ENCODE measurements around the gene SOX1.

Gene SOX1

GRCh38 chr13:112095354-112095753, 28.4 kb downstream of the SOX1 start:
- no peak overlapping the region for H4K91ac ChIP-seq (ENCODE audit: low read length)
- no peak overlapping the region for H3K9ac ChIP-seq (ENCODE audit: low read length)
- no peaks in the 10 kb centered on the region for H3K36me3 ChIP-seq (ENCODE audit: control insufficient read depth in 1 of 2, insufficient read depth in 2 of 2, low read depth in 1 of 2, low read length in 2 of 2)
- no peak overlapping the region for H3K27ac ChIP-seq (ENCODE audit: low read length, poor library complexity, severe bottlenecking)
- H3K9me3 ChIP-seq (ENCODE audit: control insufficient read depth, low read length): no peaks in the 10 kb centered on the region
- H3K4me3 ChIP-seq (ENCODE audit: insufficient read depth in 1 of 2, low read depth in 1 of 2, low read length in 2 of 2): no peak overlapping the region
- no peak overlapping the region for H2AK5ac ChIP-seq (ENCODE audit: low read length, severe bottlenecking)
- H3K18ac ChIP-seq (ENCODE audit: low read depth in 1 of 2, low read length in 2 of 2): no peak overlapping the region
- H3K79me1 ChIP-seq (replicated peaks; ENCODE audit: low read length, poor library complexity, severe bottlenecking): no peaks in the 10 kb centered on the region
- H2BK15ac ChIP-seq (ENCODE audit: low read depth, poor library complexity, severe bottlenecking): peak overlapping the region; percentile 21
- H3K27me3 ChIP-seq (ENCODE audit: control insufficient read depth in 1 of 2, insufficient read depth in 1 of 2, low read length in 2 of 2): no peaks in the 10 kb centered on the region
- H3K4me1 ChIP-seq (ENCODE audit: control insufficient read depth, insufficient read depth, low read depth, low read length): no peaks in the 10 kb centered on the region
- WGBS: 82% methylated on average over 9 of the region's 9 CpGs
- H3K23ac ChIP-seq (ENCODE audit: low read length in 2 of 2): no peak overlapping the region
- no peak overlapping the region for H2BK5ac ChIP-seq (ENCODE audit: low read depth, low read length, poor library complexity, severe bottlenecking)
- no peak for DNase-seq
- H4K8ac ChIP-seq (ENCODE audit: low read length): no peak overlapping the region
- no peak overlapping the region for H2BK120ac ChIP-seq (ENCODE audit: low read depth, low read length)
- H3K4me2 ChIP-seq (ENCODE audit: low read length, poor library complexity, severe bottlenecking): no peak overlapping the region
- H2AFZ ChIP-seq (ENCODE audit: low read depth, low read length): no peak overlapping the region
- no peak overlapping the region for H3K14ac ChIP-seq (ENCODE audit: low read length in 2 of 2)
- no peak overlapping the region for H2BK12ac ChIP-seq (ENCODE audit: low read length in 2 of 2)
- no peak overlapping the region for H3K4ac ChIP-seq (ENCODE audit: low read depth in 1 of 2, low read length in 2 of 2)

- Histone ChIP-seq H3K14ac (ENCODE audit: low read length in 2 of 2) (no peak overlapping the region), H3K4me3 (ENCODE audit: insufficient read depth in 1 of 2, low read depth in 1 of 2, low read length in 2 of 2) (no peak overlapping the region), H3K4me2 (ENCODE audit: low read length, poor library complexity, severe bottlenecking) (no peak overlapping the region), H3K27me3 (ENCODE audit: control insufficient read depth in 1 of 2, insufficient read depth in 1 of 2, low read length in 2 of 2) (peaks cover 9% of the 10 kb centered on the region in 2 experiments), H3K18ac (ENCODE audit: low read depth in 1 of 2, low read length in 2 of 2) (no peak overlapping the region), H2AFZ (ENCODE audit: low read depth, low read length) (no peak overlapping the region), H4K91ac (ENCODE audit: low read length) (no peak overlapping the region), H4K8ac (ENCODE audit: low read length) (no peak overlapping the region), H3K9ac (ENCODE audit: low read length) (no peak overlapping the region), H2BK120ac (ENCODE audit: low read depth, low read length) (no peak overlapping the region), H2AK5ac (ENCODE audit: low read length, severe bottlenecking) (no peak overlapping the region), H3K36me3 (ENCODE audit: control insufficient read depth in 1 of 2, insufficient read depth in 2 of 2, low read depth in 1 of 2, low read length in 2 of 2) (no peaks in the 10 kb centered on the region), H2BK5ac (ENCODE audit: low read depth, low read length, poor library complexity, severe bottlenecking) (no peak overlapping the region), H3K4ac (ENCODE audit: low read depth in 1 of 2, low read length in 2 of 2) (no peak overlapping the region), H3K79me1 (replicated peaks; ENCODE audit: low read length, poor library complexity, severe bottlenecking) (no peaks in the 10 kb centered on the region), H3K9me3 (ENCODE audit: control insufficient read depth, low read length) (no peaks in the 10 kb centered on the region), H2BK12ac (ENCODE audit: low read length in 2 of 2) (no peak overlapping the region), H3K4me1 (ENCODE audit: control insufficient read depth, insufficient read depth, low read depth, low read length) (no peaks in the 10 kb centered on the region), H3K23ac (ENCODE audit: low read length in 2 of 2) (no peak overlapping the region), H2BK15ac (ENCODE audit: low read depth, poor library complexity, severe bottlenecking) (no peak overlapping the region), H3K27ac (ENCODE audit: low read length, poor library complexity, severe bottlenecking) (no peak overlapping the region)
- WGBS: 91% methylated on average over 9 of the region's 9 CpGs
- no peak for DNase-seq
Observed at GRCh38 chr13:112096959-112097358, 30.0 kb downstream of the SOX1 start.

GRCh38 chr13:112097770-112098169, 30.8 kb downstream of the SOX1 start:
- Histone ChIP-seq H3K23ac (ENCODE audit: low read length in 2 of 2) (no peak overlapping the region), H3K4me3 (ENCODE audit: insufficient read depth in 1 of 2, low read depth in 1 of 2, low read length in 2 of 2) (no peak overlapping the region), H3K4me2 (ENCODE audit: low read length, poor library complexity, severe bottlenecking) (no peak overlapping the region), H3K18ac (ENCODE audit: low read depth in 1 of 2, low read length in 2 of 2) (no peak overlapping the region), H2AK5ac (ENCODE audit: low read length, severe bottlenecking) (no peak overlapping the region), H2BK15ac (ENCODE audit: low read depth, poor library complexity, severe bottlenecking) (no peak overlapping the region), H3K27ac (ENCODE audit: low read length, poor library complexity, severe bottlenecking) (no peak overlapping the region), H2BK5ac (ENCODE audit: low read depth, low read length, poor library complexity, severe bottlenecking) (no peak overlapping the region), H3K79me1 (replicated peaks; ENCODE audit: low read length, poor library complexity, severe bottlenecking) (no peaks in the 10 kb centered on the region), H2AFZ (ENCODE audit: low read depth, low read length) (no peak overlapping the region), H2BK12ac (ENCODE audit: low read length in 2 of 2) (no peak overlapping the region), H3K9ac (ENCODE audit: low read length) (no peak overlapping the region), H3K14ac (ENCODE audit: low read length in 2 of 2) (no peak overlapping the region), H3K4me1 (ENCODE audit: control insufficient read depth, insufficient read depth, low read depth, low read length) (no peaks in the 10 kb centered on the region), H3K4ac (ENCODE audit: low read depth in 1 of 2, low read length in 2 of 2) (no peak overlapping the region), H3K9me3 (ENCODE audit: control insufficient read depth, low read length) (no peaks in the 10 kb centered on the region), H4K91ac (ENCODE audit: low read length) (no peak overlapping the region), H4K8ac (ENCODE audit: low read length) (no peak overlapping the region), H3K27me3 (ENCODE audit: control insufficient read depth in 1 of 2, insufficient read depth in 1 of 2, low read length in 2 of 2) (peaks cover 16 to 17% of the 10 kb centered on the region in 2 experiments), H3K36me3 (ENCODE audit: control insufficient read depth in 1 of 2, insufficient read depth in 2 of 2, low read depth in 1 of 2, low read length in 2 of 2) (no peaks in the 10 kb centered on the region), H2BK120ac (ENCODE audit: low read depth, low read length) (no peak overlapping the region)
- WGBS: 80% methylated on average over 7 of the region's 10 CpGs
- no peak for DNase-seq

- Histone ChIP-seq H3K9ac (ENCODE audit: low read length) (no peak overlapping the region), H3K4me2 (ENCODE audit: low read length, poor library complexity, severe bottlenecking) (no peak overlapping the region), H4K8ac (ENCODE audit: low read length) (no peak overlapping the region), H3K4me3 (ENCODE audit: insufficient read depth in 1 of 2, low read depth in 1 of 2, low read length in 2 of 2) (no peak overlapping the region), H2AK5ac (ENCODE audit: low read length, severe bottlenecking) (no peak overlapping the region), H2BK120ac (ENCODE audit: low read depth, low read length) (no peak overlapping the region), H2AFZ (ENCODE audit: low read depth, low read length) (no peak overlapping the region), H2BK5ac (ENCODE audit: low read depth, low read length, poor library complexity, severe bottlenecking) (no peak overlapping the region), H3K27me3 (ENCODE audit: control insufficient read depth in 1 of 2, insufficient read depth in 1 of 2, low read length in 2 of 2) (peaks cover 25 to 26% of the 10 kb centered on the region in 2 experiments), H3K27ac (ENCODE audit: low read length, poor library complexity, severe bottlenecking) (no peak overlapping the region), H3K9me3 (ENCODE audit: control insufficient read depth, low read length) (no peaks in the 10 kb centered on the region), H2BK15ac (ENCODE audit: low read depth, poor library complexity, severe bottlenecking) (no peak overlapping the region), H3K14ac (ENCODE audit: low read length in 2 of 2) (no peak overlapping the region), H4K91ac (ENCODE audit: low read length) (no peak overlapping the region), H3K79me1 (replicated peaks; ENCODE audit: low read length, poor library complexity, severe bottlenecking) (no peaks in the 10 kb centered on the region), H3K4ac (ENCODE audit: low read depth in 1 of 2, low read length in 2 of 2) (no peak overlapping the region), H3K18ac (ENCODE audit: low read depth in 1 of 2, low read length in 2 of 2) (no peak overlapping the region), H3K36me3 (ENCODE audit: control insufficient read depth in 1 of 2, insufficient read depth in 2 of 2, low read depth in 1 of 2, low read length in 2 of 2) (no peaks in the 10 kb centered on the region), H3K23ac (ENCODE audit: low read length in 2 of 2) (no peak overlapping the region), H3K4me1 (ENCODE audit: control insufficient read depth, insufficient read depth, low read depth, low read length) (no peaks in the 10 kb centered on the region), H2BK12ac (ENCODE audit: low read length in 2 of 2) (no peak overlapping the region)
- WGBS: 59% methylated on average over 5 of the region's 9 CpGs
- DNase-seq: no peak
Observed at GRCh38 chr13:112098699-112099098, 31.8 kb downstream of the SOX1 start.
